Kidney (tissue), 14 donors: Measurements from ENCODE around the gene COL28A1. TPM values are rescaled to one million over a fixed set of nuclear protein-coding genes. Genes with fewer than 3 reads are reported as not detected.

Experiments used
- DNase-seq, 5 donors: peaks; one replicate each; pipeline ENCODE4 v3.0.0-alpha.2; 2013 to 2020
- FAIRE-seq: peaks from 2 replicates; lab custom pipeline; 2012; peaks lifted over from hg19 to GRCh38; lab: Jason Lieb, UNC
- H3K27ac ChIP-seq, 2 donors: one replicate each; pipeline ENCODE4 v1.7.0; 2013; ENCODE audit warnings: low read depth in 2 of 2, low read length in 2 of 2, inconsistent platforms in 1 of 2
- H3K27me3 ChIP-seq: one replicate; pipeline ENCODE4 v1.7.1; 2013; ENCODE audit warnings: low read length, inconsistent platforms; ENCODE audit not compliant: control insufficient read depth, insufficient read depth
- H3K36me3 ChIP-seq, 3 donors: one replicate each; pipeline versions ENCODE4 v1.7.0 to v1.7.1; 2013; ENCODE audit warnings: low read length in 3 of 3, control low read depth in 1 of 3, inconsistent platforms in 1 of 3; ENCODE audit not compliant: insufficient read depth in 3 of 3, control insufficient read depth in 2 of 3
- H3K4me1 ChIP-seq, 3 donors: one replicate each; pipeline versions ENCODE4 v1.7.0 to v1.7.1; 2013; ENCODE audit warnings: low read length in 3 of 3, inconsistent platforms in 1 of 3, low read depth in 1 of 3; ENCODE audit not compliant: control insufficient read depth in 2 of 3, insufficient read depth in 2 of 3
- H3K4me3 ChIP-seq, 3 donors: one replicate each; pipeline versions ENCODE4 v1.7.0 to v1.8.1; 2013; ENCODE audit warnings: low read length in 3 of 3, control low read depth in 1 of 3, inconsistent platforms in 1 of 3
- H3K9ac ChIP-seq, 3 donors: one replicate each; pipeline versions ENCODE4 v1.7.0 to v1.7.1; 2013; ENCODE audit warnings: low read length in 3 of 3, control low read depth in 1 of 3, inconsistent platforms in 1 of 3
- H3K9me3 ChIP-seq, 3 donors: one replicate each; pipeline versions ENCODE4 v1.7.0 to v1.7.1; 2013; ENCODE audit warnings: low read length in 3 of 3, control low read depth in 1 of 3, inconsistent platforms in 1 of 3; ENCODE audit not compliant: control insufficient read depth in 2 of 3, insufficient read depth in 1 of 3
- intact Hi-C: fragments of 100-400 bp; cut with DNase I; formaldehyde crosslinking; loops from one replicate; pipeline ENCODE4 v1.11.1; 2022
- polyA plus RNA-seq: library from polyadenylated mRNA; stranded (reverse); fragments of 350-450 nt; fragmentation: Illumina TruSeq; extraction: RNeasy Lipid Tissue Mini Kit (QIAGEN cat#74804); gene quantifications from one replicate; pipeline ENCODE4 v1.2.3, GENCODE V29; 2014; ENCODE audit warnings: low read depth, low replicate concordance; ENCODE audit not compliant: insufficient read depth
- total RNA-seq: library from RNA; stranded (reverse); fragmentation: NEBNext Ultra II Directional; extraction: Animal tissue kit (Norgen Biotek cat#: 25700); gene quantifications from one replicate; pipeline ENCODE4 v1.2.1, GENCODE V29; 2021
- TF ChIP-seq, protein P1 (sequence below): IDR thresholded peaks from 3 replicates; pipeline ENCODE4 v1.5.1; 2012; ENCODE audit warnings: mild to moderate bottlenecking, moderate library complexity, borderline replicate concordance; ENCODE audit not compliant: insufficient read depth; ENCODE audit errors: extremely low read depth
- donor health status: control.
- donor health status: control.
- donor health status: control.
- donor health status: control.
- donor health status: control.
- donor health status: DM: yes; HTN: yes; CAD: no.
- donor health status: Normal renal cell carcinoma (clear cell type).

The COL28A1 gene
- total and polyA plus RNA-seq, 2 donors from 2014 or later: 2.7 to 5.8 TPM

- no peak overlapping the region for H3K9ac ChIP-seq
- no peak for FAIRE-seq
- no peak overlapping the region for H3K27ac ChIP-seq
- TF ChIP-seq, protein P1, sequence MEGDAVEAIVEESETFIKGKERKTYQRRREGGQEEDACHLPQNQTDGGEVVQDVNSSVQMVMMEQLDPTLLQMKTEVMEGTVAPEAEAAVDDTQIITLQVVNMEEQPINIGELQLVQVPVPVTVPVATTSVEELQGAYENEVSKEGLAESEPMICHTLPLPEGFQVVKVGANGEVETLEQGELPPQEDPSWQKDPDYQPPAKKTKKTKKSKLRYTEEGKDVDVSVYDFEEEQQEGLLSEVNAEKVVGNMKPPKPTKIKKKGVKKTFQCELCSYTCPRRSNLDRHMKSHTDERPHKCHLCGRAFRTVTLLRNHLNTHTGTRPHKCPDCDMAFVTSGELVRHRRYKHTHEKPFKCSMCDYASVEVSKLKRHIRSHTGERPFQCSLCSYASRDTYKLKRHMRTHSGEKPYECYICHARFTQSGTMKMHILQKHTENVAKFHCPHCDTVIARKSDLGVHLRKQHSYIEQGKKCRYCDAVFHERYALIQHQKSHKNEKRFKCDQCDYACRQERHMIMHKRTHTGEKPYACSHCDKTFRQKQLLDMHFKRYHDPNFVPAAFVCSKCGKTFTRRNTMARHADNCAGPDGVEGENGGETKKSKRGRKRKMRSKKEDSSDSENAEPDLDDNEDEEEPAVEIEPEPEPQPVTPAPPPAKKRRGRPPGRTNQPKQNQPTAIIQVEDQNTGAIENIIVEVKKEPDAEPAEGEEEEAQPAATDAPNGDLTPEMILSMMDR: no peak
- H3K4me3 ChIP-seq: no peak overlapping the region
- H3K4me1 ChIP-seq: no peaks in the 10 kb centered on the region
- no peaks in the 10 kb centered on the region for H3K36me3 ChIP-seq
- intact Hi-C loops: no loop called here
- no peak for DNase-seq
- no peaks in the 10 kb centered on the region for H3K27me3 ChIP-seq
- H3K9me3 ChIP-seq: no peaks in the 10 kb centered on the region
Measured at GRCh38 chr7:7416031-7416858, 119.4 kb downstream of the COL28A1 start.

DNA sequence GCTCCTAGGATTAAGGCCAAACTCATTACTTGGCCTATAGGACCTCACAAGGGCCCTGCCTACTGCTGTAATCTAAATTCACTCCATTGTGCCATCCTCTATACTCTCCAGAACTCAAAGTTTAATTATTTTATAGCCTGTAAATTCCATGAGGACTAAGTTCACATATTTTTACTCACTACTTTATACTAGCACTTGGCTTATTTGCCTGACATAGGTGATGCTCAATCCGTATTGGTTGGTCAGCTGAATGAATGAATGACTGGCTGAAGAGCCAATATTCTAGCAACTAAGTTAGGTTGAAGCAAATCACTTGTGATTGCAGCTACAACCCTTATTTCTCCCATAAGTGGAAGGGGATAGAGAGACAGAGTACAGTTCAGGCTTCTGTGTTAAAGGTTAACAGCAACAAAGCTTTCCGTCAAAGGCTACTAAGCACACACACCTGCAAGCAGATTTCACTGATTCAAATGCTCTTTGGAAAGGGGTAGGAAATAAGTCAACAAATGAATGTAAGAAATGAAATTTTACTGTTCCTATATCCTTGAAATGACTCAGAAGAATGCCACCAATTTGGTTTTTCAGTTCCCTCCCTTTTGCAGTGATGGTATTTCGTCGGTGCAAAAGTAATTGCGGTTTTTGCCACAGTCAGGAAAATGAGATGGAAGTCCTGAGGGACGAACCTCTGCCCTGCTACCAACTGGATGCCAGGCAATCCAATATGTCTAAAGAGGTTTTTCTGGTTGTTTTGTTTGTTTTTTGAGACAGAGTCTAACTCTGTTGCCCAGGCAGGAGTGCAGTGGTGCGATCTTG, 120.7 kb downstream of the COL28A1 start:
- H3K36me3 ChIP-seq: no peaks in the 10 kb centered on the region
- TF ChIP-seq, protein P1: no peak
- H3K27ac ChIP-seq: no peak overlapping the region
- H3K9me3 ChIP-seq: no peaks in the 10 kb centered on the region
- intact Hi-C loops: no loop called here
- no peaks in the 10 kb centered on the region for H3K4me1 ChIP-seq
- DNase-seq: no peak
- no peak overlapping the region for H3K9ac ChIP-seq
- H3K27me3 ChIP-seq: no peaks in the 10 kb centered on the region
- FAIRE-seq: no peak
- no peak overlapping the region for H3K4me3 ChIP-seq

DNA sequence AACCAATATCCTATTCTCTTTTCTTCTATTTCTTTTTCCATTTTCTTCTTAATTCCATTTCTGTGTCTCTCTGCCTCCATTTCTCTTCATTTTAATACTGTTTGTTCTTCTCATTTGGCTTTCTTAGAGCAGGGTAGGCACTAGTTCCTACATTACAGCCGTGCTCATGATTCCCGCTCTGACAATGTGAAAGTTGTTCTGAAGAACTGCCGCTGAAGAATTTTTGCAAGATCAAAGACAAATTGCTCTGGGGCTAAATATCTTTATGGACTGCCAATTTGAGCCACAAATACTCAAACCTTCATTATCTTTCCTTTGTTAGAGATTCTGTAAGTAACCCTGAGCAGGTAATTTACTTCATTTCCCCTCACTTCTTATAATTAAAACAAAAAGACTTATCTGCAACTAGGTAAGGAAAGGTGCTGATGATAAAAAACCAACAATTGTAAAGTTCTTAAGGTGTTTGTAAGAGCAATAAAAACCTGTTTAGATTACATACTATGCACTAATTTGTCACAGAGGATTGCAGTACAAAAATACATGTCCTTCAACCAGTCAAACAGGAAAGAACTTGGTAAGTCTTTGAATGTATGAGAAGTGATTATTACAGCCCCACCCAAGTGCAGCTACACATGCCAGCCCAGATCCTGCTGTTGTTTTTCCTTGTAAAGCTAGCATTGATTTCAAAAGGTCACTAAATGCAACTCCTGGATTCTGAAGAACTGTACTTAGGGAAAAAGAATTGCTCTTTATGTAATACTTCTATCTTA, 127.5 kb downstream of the COL28A1 start:
- no peak overlapping the region for H3K4me3 ChIP-seq
- no peaks in the 10 kb centered on the region for H3K36me3 ChIP-seq
- no peaks in the 10 kb centered on the region for H3K27me3 ChIP-seq
- no peaks in the 10 kb centered on the region for H3K4me1 ChIP-seq
- FAIRE-seq (peak; percentile 35), DNase-seq (no peak)
- H3K9ac ChIP-seq: no peak overlapping the region
- intact Hi-C loops: no loop called here
- H3K27ac ChIP-seq: no peak overlapping the region
- H3K9me3 ChIP-seq: no peaks in the 10 kb centered on the region
- TF ChIP-seq, protein P1: no peak
